ENCODE data around the gene EMX1.
A peak's percentile ranks its signal among the peaks of the same experiment; 100 is the strongest.

The EMX1 gene

DNA sequence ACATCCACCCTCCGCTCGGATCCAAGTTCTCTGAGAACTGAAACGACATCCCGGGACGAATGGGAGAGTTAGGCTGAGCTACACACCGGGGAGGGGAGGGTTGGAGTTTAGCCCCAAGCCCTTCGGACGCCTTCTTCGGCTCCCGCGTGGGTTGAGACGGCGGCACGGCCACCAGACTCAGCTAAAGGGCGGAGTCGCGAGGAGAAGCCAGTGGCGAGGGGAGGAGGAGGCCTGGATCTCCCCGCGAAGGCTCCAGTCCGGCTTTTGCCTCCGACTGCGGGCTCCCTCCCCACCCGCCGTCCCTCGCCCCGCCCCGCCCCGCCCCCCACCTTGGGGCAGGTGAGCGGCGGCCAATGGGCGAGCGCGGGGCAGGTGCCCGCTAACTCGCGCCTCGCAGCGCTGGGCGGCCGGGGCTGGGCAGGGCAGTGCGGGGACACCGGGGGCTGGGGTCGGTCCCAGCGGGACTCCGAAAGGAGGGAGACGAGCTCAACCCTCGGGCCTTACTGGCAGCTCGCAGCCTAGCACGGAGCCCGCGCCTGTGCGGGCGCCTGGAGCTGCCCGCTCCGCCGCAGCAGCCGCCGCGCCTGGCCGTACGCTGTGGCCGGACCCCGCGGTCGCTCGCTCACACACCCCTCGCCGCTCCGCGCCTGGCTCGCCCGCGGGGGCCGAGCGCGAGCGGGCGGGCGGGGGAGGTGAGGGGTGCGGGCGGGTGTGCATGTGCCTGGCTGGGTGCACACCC is at the start of gene EMX1:
TSS of gene EMX1 (plus strand) at position 382 of the 739 bp plus-strand sequence. CDS start at position 716, 334 bp downstream.
- DNase-seq, result no peak

GRCh38 chr2:72871060-72871459 is 46.3 kb upstream of the EMX1 start:
- DNase-seq, result no peak

DNA sequence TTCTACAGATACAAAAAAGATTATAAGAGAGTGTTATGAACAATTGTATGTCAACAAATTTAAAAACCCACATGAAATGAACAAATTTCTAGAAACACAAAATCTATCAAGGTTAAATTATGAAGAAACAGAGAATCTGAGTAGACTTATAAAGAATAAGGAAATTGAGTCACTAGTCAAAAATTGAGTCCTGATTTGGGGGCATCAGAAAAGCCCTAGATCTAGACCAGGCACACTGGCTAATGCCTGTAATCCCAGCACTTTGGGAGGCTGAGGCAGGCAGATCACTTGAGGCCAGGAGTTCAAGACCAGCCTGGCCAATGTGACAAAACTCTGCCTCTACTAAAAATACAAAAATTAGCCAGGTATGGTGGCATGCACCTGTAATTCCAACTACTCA is 45.4 kb upstream of the EMX1 start:
- no peak for DNase-seq

- no peak for DNase-seq
Measured at GRCh38 chr2:72883356-72883962, 33.9 kb upstream of the EMX1 start.

DNA sequence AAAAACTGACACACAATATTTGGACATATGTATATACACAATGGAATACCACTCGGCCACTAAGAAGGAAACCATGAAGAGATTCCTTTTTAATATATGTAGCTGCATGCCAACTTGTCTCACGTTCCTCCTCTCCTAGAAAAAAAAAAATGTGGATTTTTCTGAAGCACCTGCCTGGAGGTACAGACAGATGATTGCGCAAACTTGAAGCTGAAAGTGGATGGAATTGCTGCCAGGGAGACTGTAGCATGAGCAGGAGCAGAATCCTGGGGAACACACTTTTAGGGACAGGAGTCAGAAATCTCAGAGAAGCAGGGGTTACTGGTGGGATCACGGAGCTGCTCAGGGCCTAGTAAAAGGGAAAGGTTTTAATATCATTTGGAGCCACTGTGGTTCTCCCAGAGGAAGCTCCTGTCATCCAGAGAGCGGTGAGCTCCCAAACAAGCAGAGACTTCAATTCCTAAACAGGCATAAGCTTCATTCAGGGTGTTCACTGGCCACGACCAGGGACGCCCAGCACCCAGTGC is 30.8 kb upstream of the EMX1 start:
- DNase-seq, result no peak

- DNase-seq, result no peak
Measured at GRCh38 chr2:72887032-72887739, 30.1 kb upstream of the EMX1 start, which contains the start of gene SPR. TSS of gene SPR (plus strand) at chr2:72887408. CDS start at chr2:72887433, 25 bp downstream.

GRCh38 chr2:72887740-72888437 is 29.4 kb upstream of the EMX1 start:
- peak; percentile 56 for DNase-seq

- DNase-seq, result no peak
Measured at GRCh38 chr2:72888438-72889202, 28.7 kb upstream of the EMX1 start.

GRCh38 chr2:72889991-72890390 is 27.3 kb upstream of the EMX1 start:
- DNase-seq, result no peak

DNA sequence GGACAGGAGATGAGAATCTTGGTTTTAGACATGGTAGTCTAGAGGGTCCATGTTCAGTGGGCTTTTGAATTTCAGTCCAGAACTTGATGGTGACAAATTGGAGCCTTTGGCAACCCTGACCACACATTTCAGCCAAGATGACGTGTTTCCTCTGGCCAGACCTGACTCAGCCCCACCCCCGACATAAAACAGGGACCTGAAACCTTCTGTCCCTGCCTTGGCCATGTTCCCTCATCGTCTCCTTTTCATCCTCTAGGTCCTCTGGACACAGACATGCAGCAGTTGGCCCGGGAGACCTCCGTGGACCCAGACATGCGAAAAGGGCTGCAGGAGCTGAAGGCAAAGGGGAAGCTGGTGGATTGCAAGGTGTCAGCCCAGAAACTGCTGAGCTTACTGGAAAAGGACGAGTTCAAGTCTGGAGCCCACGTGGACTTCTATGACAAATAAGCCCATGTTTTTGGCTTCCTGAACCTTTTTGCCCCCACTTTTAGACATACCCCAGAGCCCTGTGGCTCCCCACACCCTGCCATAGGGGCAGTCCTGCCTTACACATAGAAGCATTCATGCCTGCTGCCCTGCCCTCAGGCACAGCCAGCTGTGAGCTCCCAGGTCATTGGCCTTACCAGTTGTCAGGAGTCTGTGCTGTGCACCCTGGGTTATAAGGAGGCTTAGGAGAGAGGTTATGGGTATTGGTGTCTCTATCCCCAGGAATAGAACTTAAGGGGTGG is 26.1 kb upstream of the EMX1 start:
- DNase-seq, result no peak

GRCh38 chr2:72892506-72893173 is 24.7 kb upstream of the EMX1 start:
- peak; percentile 22 for DNase-seq

- DNase-seq, result peak; percentile 37
Measured at GRCh38 chr2:72893594-72894319, 23.6 kb upstream of the EMX1 start.

DNA sequence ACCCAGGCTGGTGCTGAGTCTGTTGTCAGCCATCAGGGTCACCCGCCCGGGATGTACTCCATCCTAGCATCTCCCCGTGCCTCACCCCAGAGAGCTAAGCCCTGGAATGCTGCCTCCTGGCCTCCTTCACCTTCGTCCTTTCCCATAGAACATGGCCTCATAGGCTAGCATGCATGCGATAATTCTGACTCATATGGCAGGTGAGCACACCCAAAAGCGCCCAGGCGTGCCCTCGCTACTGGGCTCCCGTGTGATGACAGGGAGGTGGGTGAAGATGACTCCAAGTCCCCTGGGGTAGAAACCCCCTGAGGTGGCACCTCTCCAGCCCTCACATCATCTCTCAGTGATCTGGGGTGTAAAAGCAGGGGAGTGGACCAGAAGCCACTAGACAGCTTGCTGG is 22.8 kb upstream of the EMX1 start:
- no peak for DNase-seq

GRCh38 chr2:72895154-72895553 is 22.2 kb upstream of the EMX1 start:
- DNase-seq, result no peak

- no peak for DNase-seq
Measured at GRCh38 chr2:72895759-72896281, 21.5 kb upstream of the EMX1 start.

DNA sequence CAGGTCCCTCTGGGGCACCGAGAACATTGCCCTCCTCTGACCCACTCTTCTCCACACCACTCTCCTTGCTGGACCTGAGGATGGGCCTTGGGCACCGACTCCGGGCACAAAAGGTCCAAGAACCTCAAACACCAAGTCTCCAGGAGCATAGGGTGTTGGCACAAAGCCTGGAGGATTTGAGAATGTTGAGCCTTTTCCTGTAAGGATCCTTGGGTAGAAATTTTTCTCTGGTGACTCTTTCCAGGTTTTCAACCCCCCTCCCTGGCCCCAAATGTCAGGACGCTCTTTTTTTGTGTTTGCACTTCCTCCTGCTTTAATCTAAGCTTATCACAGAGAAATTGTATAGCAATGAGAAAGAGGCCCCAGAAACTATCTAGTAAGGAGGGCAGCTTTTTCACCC is 20.9 kb upstream of the EMX1 start:
- DNase-seq, result no peak

- no peak for DNase-seq
Measured at GRCh38 chr2:72897785-72898584, 19.3 kb upstream of the EMX1 start.

- no peak for DNase-seq
Measured at GRCh38 chr2:72898585-72898906, 18.8 kb upstream of the EMX1 start.

DNA sequence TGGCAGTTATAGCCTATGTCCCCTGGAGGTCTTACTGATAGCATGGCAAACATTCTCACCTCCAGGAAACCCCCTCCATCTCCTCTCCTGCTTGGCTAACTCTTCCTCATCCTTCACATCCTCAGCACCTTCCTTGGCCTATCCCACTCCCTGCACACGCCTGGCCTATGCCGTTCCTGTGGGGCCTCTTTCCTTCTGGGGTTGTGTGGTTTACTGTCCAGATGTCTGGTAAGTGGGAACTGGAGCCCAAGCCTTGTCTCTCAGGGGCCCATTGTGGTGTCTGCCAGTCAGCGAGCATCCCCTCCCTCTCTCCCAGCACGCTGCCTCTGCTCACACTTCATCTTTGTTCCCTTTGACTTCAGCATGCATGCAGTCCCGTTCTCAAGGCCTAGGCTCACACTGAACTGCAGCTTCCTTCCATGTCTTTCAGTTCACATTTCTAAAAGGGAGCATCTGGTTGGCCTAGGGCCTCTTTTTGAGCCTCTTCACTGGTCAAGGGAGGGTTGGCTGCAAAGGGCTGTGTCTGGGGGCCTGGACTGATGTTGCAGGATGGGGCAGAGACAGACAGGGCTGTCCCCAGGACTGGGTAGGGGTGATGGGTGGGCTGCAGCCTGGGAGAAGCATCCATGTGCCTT is 17.0 kb upstream of the EMX1 start:
- no peak for DNase-seq
